CD14-positive monocyte (primary cell): Measurements from ENCODE around the gene FREM2. TPM values are rescaled to one million over a fixed set of nuclear protein-coding genes. Genes with fewer than 3 reads are reported as not detected.

Source experiments
- DNase-seq, 3 donors: peaks; one replicate each; pipeline ENCODE4 v3.0.0-alpha.2; 2011 to 2022
- H2AFZ ChIP-seq: 2 replicates; pipeline ENCODE4 v1.6.0; 2012; ENCODE audit warnings: mild to moderate bottlenecking, low read depth, low read length, inconsistent platforms; ENCODE audit not compliant: insufficient read depth, poor library complexity, severe bottlenecking
- H3K27ac ChIP-seq, 2 donors: 1 replicate in 1 of 2; 2 replicates in 1 of 2; pipeline ENCODE4 v1.5.1; 2012 to 2013; ENCODE audit warnings: low read length in 2 of 2, control low read depth in 1 of 2, inconsistent platforms in 1 of 2, low read depth in 1 of 2, mild to moderate bottlenecking in 1 of 2
- H3K27me3 ChIP-seq, 2 donors: one replicate each; pipeline versions ENCODE4 v1.6.0 to v1.6.1; 2011 to 2013; ENCODE audit warnings: low read length in 2 of 2; ENCODE audit not compliant: control insufficient read depth in 2 of 2, insufficient read depth in 2 of 2
- H3K36me3 ChIP-seq, 2 donors: replicated peaks in 1 of 2; 1 replicate in 1 of 2; 2 replicates in 1 of 2; pipeline versions ENCODE4 v1.5.1 to v1.6.1; 2012 to 2013; ENCODE audit warnings: low read length in 2 of 2, control low read depth in 1 of 2, inconsistent platforms in 1 of 2, mild to moderate bottlenecking in 1 of 2; ENCODE audit not compliant: insufficient read depth in 2 of 2, control insufficient read depth in 1 of 2
- H3K4me1 ChIP-seq, 2 donors: 1 replicate in 1 of 2; 2 replicates in 1 of 2; pipeline versions ENCODE4 v1.5.1 to v1.6.1; 2012 to 2013; ENCODE audit warnings: low read length in 2 of 2, control low read depth in 1 of 2, inconsistent platforms in 1 of 2, mild to moderate bottlenecking in 1 of 2, moderate library complexity in 1 of 2; ENCODE audit not compliant: insufficient read depth in 2 of 2, control insufficient read depth in 1 of 2
- H3K4me2 ChIP-seq: replicated peaks from 2 replicates; pipeline ENCODE3; 2012; ENCODE audit warnings: low read length, moderate library complexity, mild to moderate bottlenecking; ENCODE audit not compliant: poor library complexity, severe bottlenecking; ENCODE audit errors: extremely low read depth
- H3K4me3 ChIP-seq, 3 experiments: fragments of 200-600 bp in 1 of 3; sonication (generic) in 1 of 3; replicated peaks in 1 of 3; 1 replicate in 2 of 3; 2 replicates in 1 of 3; pipeline ENCODE4 v1.5.1; 2011 to 2013; ENCODE audit warnings: low read length in 3 of 3, mild to moderate bottlenecking in 3 of 3, control low read depth in 2 of 3, low read depth in 2 of 3, inconsistent platforms in 1 of 3, moderate library complexity in 1 of 3
- H3K79me2 ChIP-seq: 2 replicates; pipeline ENCODE4 v1.6.0; 2012; ENCODE audit warnings: mild to moderate bottlenecking, control low read depth, inconsistent platforms, low read length, moderate library complexity; ENCODE audit not compliant: insufficient read depth
- H3K9ac ChIP-seq: 2 replicates; pipeline ENCODE4 v1.6.0; 2017; ENCODE audit warnings: low read length, mild to moderate bottlenecking; ENCODE audit not compliant: insufficient read depth, poor library complexity, severe bottlenecking
- H3K9me3 ChIP-seq, 2 donors: replicated peaks in 1 of 2; 1 replicate in 1 of 2; 2 replicates in 1 of 2; pipeline versions ENCODE4 v1.5.1 to v1.6.1; 2012 to 2013; ENCODE audit warnings: low read length in 2 of 2, control low read depth in 1 of 2; ENCODE audit not compliant: control insufficient read depth in 1 of 2, insufficient read depth in 1 of 2
- H4K20me1 ChIP-seq: 2 replicates; pipeline ENCODE4 v1.6.0; 2012; ENCODE audit warnings: mild to moderate bottlenecking, low read length, control low read depth, moderate library complexity; ENCODE audit not compliant: insufficient read depth
- H3K27ac Mint-ChIP-seq, 7 donors: one replicate each; pipeline ENCODE4 v1.8.0; 2020; ENCODE audit warnings: mild to moderate bottlenecking in 7 of 7, mixed read lengths in 7 of 7, moderate library complexity in 6 of 7, inconsistent platforms in 2 of 7
- H3K27me3 Mint-ChIP-seq, 3 donors: one replicate each; pipeline ENCODE4 v1.8.0; 2021 to 2022; ENCODE audit warnings: low read depth in 3 of 3, mild to moderate bottlenecking in 3 of 3, mixed read lengths in 3 of 3, moderate library complexity in 3 of 3, inconsistent platforms in 1 of 3
- H3K36me3 Mint-ChIP-seq, 2 donors: one replicate each; pipeline ENCODE4 v1.8.0; 2020; ENCODE audit warnings: mixed read lengths in 2 of 2, inconsistent platforms in 1 of 2, mild to moderate bottlenecking in 1 of 2
- H3K4me1 Mint-ChIP-seq: one replicate; pipeline ENCODE4 v1.8.0; 2020; ENCODE audit warnings: mild to moderate bottlenecking, mixed read lengths
- H3K4me3 Mint-ChIP-seq, 2 donors: one replicate each; pipeline ENCODE4 v1.8.0; 2020; ENCODE audit warnings: mild to moderate bottlenecking in 2 of 2, mixed read lengths in 2 of 2, moderate library complexity in 1 of 2
- H3K9me3 Mint-ChIP-seq, 7 donors: one replicate each; pipeline ENCODE4 v1.8.0; 2020 to 2022; ENCODE audit warnings: mixed read lengths in 7 of 7, mild to moderate bottlenecking in 6 of 7, moderate library complexity in 6 of 7, inconsistent platforms in 2 of 7
- WGBS: methylation state at CpG from one replicate; pipeline ENCODE4 v1.1.5; 2013; ENCODE audit warnings: missing lambda C conversion rate; ENCODE audit not compliant: insufficient coverage; 5-methylcytosine and 5-hydroxymethylcytosine counted together
- intact Hi-C, 2 donors: fragments of 100-400 bp; cut with micrococcal nuclease; formaldehyde crosslinking; loops; one replicate each; pipeline versions ENCODE4 v1.15.0 to v1.15.1; 2023
- polyA plus RNA-seq, 3 donors: library from polyadenylated mRNA; depleted of rRNA in 1 of 3; unstranded in 2 of 3; stranded (reverse) in 1 of 3; fragments of 300-500 nt in 2 of 3; fragments of >200 nt in 1 of 3; fragmentation: Illumina TruSeq in 2 of 3; gene quantifications; 1 replicate in 2 of 3; 2 replicates in 1 of 3; pipeline ENCODE4 v1.2.3, GENCODE V29; 2012 to 2021
- TF ChIP-seq, protein P1 (sequence below): fragments of 200-600 bp; IDR thresholded peaks from one replicate; pipeline ENCODE4 v1.8.0; 2022; ENCODE audit warnings: antibody characterized with exemption, mild to moderate bottlenecking

FREM2 gene
- polyA plus RNA-seq, 3 donors: not detected

DNA sequence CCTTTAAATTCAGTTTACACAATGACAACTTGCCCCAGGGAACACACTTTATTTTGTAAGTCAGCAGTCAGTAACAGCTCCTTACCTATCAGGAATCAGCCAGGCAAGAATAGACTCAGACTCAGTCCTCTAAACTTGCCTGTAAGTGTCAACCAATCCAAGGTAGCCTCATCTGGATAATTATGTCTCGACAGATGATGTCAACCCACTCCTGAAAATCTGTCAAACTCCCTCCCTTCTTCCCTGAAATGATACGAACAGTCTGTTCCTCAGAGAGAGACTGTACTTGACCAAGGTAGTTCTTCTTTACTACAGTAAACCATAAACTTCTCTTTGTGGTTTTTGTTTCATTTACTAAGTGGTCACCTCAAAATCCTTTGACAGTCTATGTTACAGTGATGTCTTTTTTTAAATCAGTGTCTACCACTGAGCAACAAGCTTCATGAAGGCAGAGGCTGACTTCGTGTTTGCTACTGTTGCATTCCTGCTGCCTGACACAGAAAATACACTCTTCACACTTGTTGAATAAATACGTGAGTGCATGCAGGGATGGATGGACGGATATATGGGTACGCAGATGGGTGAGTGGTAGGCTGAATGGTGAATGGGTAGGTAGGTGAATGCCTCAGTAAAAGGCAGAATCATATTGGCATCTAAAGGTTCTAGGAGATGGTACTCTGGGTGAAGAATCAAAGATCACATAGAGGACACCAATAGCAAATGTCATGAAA is 17.5 kb upstream of the FREM2 start:
- H3K27me3 Mint-ChIP-seq: no peaks in the 10 kb centered on the region
- 87% methylated on average over 3 of the region's 6 CpGs for WGBS

GRCh38 chr13:38670627-38671026 is 16.2 kb upstream of the FREM2 start:
- Histone ChIP-seq H3K79me2 (no peaks in the 10 kb centered on the region), H3K4me1 (no peaks in the 10 kb centered on the region), H3K27ac (no peak overlapping the region), H3K9ac (no peak overlapping the region), H3K27me3 (no peaks in the 10 kb centered on the region), H2AFZ (no peak overlapping the region), H3K36me3 (no peaks in the 10 kb centered on the region), H4K20me1 (no peaks in the 10 kb centered on the region), H3K4me2 (no peak overlapping the region), H3K4me3 (no peak overlapping the region), H3K9me3 (no peaks in the 10 kb centered on the region)
- no peak for DNase-seq
- TF ChIP-seq, protein P1, sequence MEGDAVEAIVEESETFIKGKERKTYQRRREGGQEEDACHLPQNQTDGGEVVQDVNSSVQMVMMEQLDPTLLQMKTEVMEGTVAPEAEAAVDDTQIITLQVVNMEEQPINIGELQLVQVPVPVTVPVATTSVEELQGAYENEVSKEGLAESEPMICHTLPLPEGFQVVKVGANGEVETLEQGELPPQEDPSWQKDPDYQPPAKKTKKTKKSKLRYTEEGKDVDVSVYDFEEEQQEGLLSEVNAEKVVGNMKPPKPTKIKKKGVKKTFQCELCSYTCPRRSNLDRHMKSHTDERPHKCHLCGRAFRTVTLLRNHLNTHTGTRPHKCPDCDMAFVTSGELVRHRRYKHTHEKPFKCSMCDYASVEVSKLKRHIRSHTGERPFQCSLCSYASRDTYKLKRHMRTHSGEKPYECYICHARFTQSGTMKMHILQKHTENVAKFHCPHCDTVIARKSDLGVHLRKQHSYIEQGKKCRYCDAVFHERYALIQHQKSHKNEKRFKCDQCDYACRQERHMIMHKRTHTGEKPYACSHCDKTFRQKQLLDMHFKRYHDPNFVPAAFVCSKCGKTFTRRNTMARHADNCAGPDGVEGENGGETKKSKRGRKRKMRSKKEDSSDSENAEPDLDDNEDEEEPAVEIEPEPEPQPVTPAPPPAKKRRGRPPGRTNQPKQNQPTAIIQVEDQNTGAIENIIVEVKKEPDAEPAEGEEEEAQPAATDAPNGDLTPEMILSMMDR: no peak
- no peaks in the 10 kb centered on the region for H3K27me3 Mint-ChIP-seq
- no CpG with 5 or more reads among the region's 2 CpGs for WGBS
- H3K4me3 Mint-ChIP-seq: no peak overlapping the region
- no peak overlapping the region for H3K27ac Mint-ChIP-seq
- intact Hi-C loops: no loop called here
- H3K36me3 Mint-ChIP-seq: no peaks in the 10 kb centered on the region
- peaks cover 0 to 3% (median 0%) of the 10 kb centered on the region in 7 donors for H3K9me3 Mint-ChIP-seq
- no peaks in the 10 kb centered on the region for H3K4me1 Mint-ChIP-seq

More for the DNA sequence above, 17.5 kb upstream of the FREM2 start:
- TF ChIP-seq, protein P1: no peak
- H3K4me3 ChIP-seq: no peak overlapping the region
- H3K4me1 ChIP-seq: no peaks in the 10 kb centered on the region
- DNase-seq: no peak
- intact Hi-C loops: no loop called here
- H3K79me2 ChIP-seq: no peaks in the 10 kb centered on the region
- Mint-ChIP-seq H3K36me3 (no peaks in the 10 kb centered on the region), H3K4me3 (no peak overlapping the region), H3K4me1 (no peaks in the 10 kb centered on the region), H3K27ac (no peak overlapping the region), H3K9me3 (peaks cover 0 to 3% (median 0%) of the 10 kb centered on the region in 7 donors)
- H4K20me1 ChIP-seq: no peaks in the 10 kb centered on the region
- H3K36me3 ChIP-seq: no peaks in the 10 kb centered on the region
- H3K9ac ChIP-seq: no peak overlapping the region
- no peaks in the 10 kb centered on the region for H3K27me3 ChIP-seq
- H3K4me2 ChIP-seq: no peak overlapping the region
- H2AFZ ChIP-seq: no peak overlapping the region
- H3K27ac ChIP-seq: no peak overlapping the region
- H3K9me3 ChIP-seq: no peaks in the 10 kb centered on the region
